Adrenal gland (tissue), 12 donors: ENCODE data around the gene KLHL29. TPM values are rescaled to one million over a fixed set of nuclear protein-coding genes. Genes with fewer than 3 reads are reported as not detected.

Experiments
- DNase-seq, 7 donors: peaks; one replicate each; pipeline ENCODE4 v3.0.0-alpha.2; 2019 to 2020
- H3K27ac ChIP-seq, 5 donors: fragments of 200-600 bp; sonication (generic) in 4 of 5; 1 replicate in 3 of 5; 2 replicates in 2 of 5; pipeline versions ENCODE4 v1.5.1 to v1.8.0; 2016 to 2020; ENCODE audit warnings: mild to moderate bottlenecking in 1 of 5
- H3K27me3 ChIP-seq: fragments of 200-600 bp; 2 replicates; pipeline ENCODE4 v1.8.0; 2021
- H3K36me3 ChIP-seq, 2 donors: fragments of 200-600 bp; replicated peaks in 1 of 2; 1 replicate in 1 of 2; 2 replicates in 1 of 2; pipeline versions ENCODE4 v1.5.1 to v1.8.0; 2018 to 2022
- H3K4me1 ChIP-seq, 2 donors: fragments of 200-600 bp; replicated peaks in 1 of 2; 1 replicate in 1 of 2; 2 replicates in 1 of 2; pipeline versions ENCODE4 v1.5.1 to v1.8.0; 2018 to 2021
- H3K4me3 ChIP-seq, 4 donors: fragments of 200-600 bp; sonication (generic) in 3 of 4; one replicate each; pipeline ENCODE4 v1.5.1; 2016 to 2018
- H3K9me3 ChIP-seq, 3 donors: fragments of 200-600 bp; sonication (generic) in 1 of 3; replicated peaks in 1 of 3; 1 replicate in 2 of 3; 2 replicates in 1 of 3; pipeline versions ENCODE4 v1.5.1 to v1.8.0; 2016 to 2021
- POLR2A ChIP-seq, 2 donors: fragments of 450-650 bp; IDR thresholded peaks; one replicate each; pipeline ENCODE4 v1.6.1; 2017; ENCODE audit warnings: antibody characterized with exemption in 2 of 2, mild to moderate bottlenecking in 2 of 2, moderate library complexity in 1 of 2
- WGBS, 4 donors: extraction: QIAGEN DNeasy Blood & Tissue Kit in 2 of 4; methylation state at CpG; one replicate each; pipeline versions ENCODE4 v1.1.5 to v1.1.7; 2013 to 2017; 5-methylcytosine and 5-hydroxymethylcytosine counted together
- intact Hi-C, 2 donors: fragments of 100-400 bp; cut with DNase I; formaldehyde crosslinking; loops; one replicate each; pipeline versions ENCODE4 v1.14.1 to v1.15.0; 2022 to 2023
- polyA plus RNA-seq, 3 donors: library from polyadenylated mRNA; stranded (reverse); fragments of 200-250 nt in 2 of 3; fragments of 350-450 nt in 1 of 3; fragmentation: Illumina TruSeq in 1 of 3; extraction: RNeasy Lipid Tissue Mini Kit (QIAGEN cat#74804) in 1 of 3; gene quantifications; one replicate each; pipeline ENCODE4 v1.2.3, GENCODE V29; 2013 to 2014
- total RNA-seq, 9 donors: library from RNA; depleted of rRNA in 4 of 9; stranded (reverse); fragments of >200 nt in 4 of 9; fragments of 120-200 nt in 1 of 9; fragmentation: NEBNext Ultra II Directional in 1 of 9; extraction: Animal tissue kit (Norgen Biotek cat#: 25700) in 1 of 9; gene quantifications; one replicate each; pipeline versions ENCODE4 v1.1.0 to v1.2.4, GENCODE V29; 2013 to 2023
- TF ChIP-seq, protein P1 (sequence below), 6 experiments: fragments of 450-650 bp in 4 of 6; fragments of 200-600 bp in 2 of 6; sonication (generic) in 1 of 6; IDR thresholded peaks; 1 replicate in 5 of 6; 2 replicates in 1 of 6; pipeline versions ENCODE4 v1.5.1 to v1.8.0; 2016 to 2021; ENCODE audit warnings: antibody characterized with exemption in 6 of 6, mild to moderate bottlenecking in 2 of 6, moderate library complexity in 1 of 6
- donor health status: healthy with polysubstance abuse.
- donor health status: Bipolar disorder and iron deficiency.
- donor health status: DM: yes; HTN: yes; CAD: no.
- donor health status: DM: no; HTN: no; CAD: no.
- donor health status: DM: no; HTN: no; CAD: no.
- donor health status: DM: yes; HTN: yes; CAD: no.

KLHL29 gene
- total and polyA plus RNA-seq, 12 donors: 1.9 to 24.5 (median 15.7) TPM

DNA sequence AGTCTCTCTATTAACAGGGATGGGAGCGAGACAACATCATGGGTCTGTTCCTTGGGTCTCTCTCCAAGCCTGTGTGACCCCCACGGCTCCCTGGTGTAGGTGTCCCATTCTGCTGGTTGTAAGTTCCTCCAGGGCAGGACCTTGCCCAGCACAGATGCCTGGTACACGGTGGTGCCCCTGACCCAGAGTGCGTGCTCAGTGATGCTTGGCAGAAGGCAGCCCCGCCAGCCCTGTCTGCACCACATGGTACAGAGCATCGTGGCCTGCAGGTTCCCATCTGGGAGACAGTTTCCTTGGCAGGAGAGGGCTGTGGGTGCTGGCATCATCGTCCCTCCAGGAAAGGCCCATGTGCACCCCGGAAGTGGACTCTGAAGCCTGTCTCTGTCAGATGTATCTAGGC, 249.0 kb downstream of the KLHL29 start:
- H3K4me3 ChIP-seq: no peak overlapping the region
- H3K27me3 ChIP-seq: no peaks in the 10 kb centered on the region
- no peaks in the 10 kb centered on the region for H3K36me3 ChIP-seq
- no peak for DNase-seq
- intact Hi-C loops: no loop called here
- H3K4me1 ChIP-seq: no peaks in the 10 kb centered on the region
- no peak overlapping the region for H3K27ac ChIP-seq
- TF ChIP-seq, protein P1, sequence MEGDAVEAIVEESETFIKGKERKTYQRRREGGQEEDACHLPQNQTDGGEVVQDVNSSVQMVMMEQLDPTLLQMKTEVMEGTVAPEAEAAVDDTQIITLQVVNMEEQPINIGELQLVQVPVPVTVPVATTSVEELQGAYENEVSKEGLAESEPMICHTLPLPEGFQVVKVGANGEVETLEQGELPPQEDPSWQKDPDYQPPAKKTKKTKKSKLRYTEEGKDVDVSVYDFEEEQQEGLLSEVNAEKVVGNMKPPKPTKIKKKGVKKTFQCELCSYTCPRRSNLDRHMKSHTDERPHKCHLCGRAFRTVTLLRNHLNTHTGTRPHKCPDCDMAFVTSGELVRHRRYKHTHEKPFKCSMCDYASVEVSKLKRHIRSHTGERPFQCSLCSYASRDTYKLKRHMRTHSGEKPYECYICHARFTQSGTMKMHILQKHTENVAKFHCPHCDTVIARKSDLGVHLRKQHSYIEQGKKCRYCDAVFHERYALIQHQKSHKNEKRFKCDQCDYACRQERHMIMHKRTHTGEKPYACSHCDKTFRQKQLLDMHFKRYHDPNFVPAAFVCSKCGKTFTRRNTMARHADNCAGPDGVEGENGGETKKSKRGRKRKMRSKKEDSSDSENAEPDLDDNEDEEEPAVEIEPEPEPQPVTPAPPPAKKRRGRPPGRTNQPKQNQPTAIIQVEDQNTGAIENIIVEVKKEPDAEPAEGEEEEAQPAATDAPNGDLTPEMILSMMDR (IDR thresholded peaks at IDR 0.05): no peak
- no peak for TF ChIP-seq POLR2A (IDR thresholded peaks at IDR 0.05)
- whole genome bisulfite sequencing, 4 donors: 88 to 100% (median 94%) methylated on average over 2 to 8 of the region's 8 CpGs
- no peaks in the 10 kb centered on the region for H3K9me3 ChIP-seq

- intact Hi-C loops: no loop called here
- Histone ChIP-seq H3K27ac (no peak overlapping the region), H3K36me3 (no peaks in the 10 kb centered on the region), H3K4me3 (no peak overlapping the region), H3K27me3 (no peaks in the 10 kb centered on the region), H3K9me3 (no peaks in the 10 kb centered on the region), H3K4me1 (no peaks in the 10 kb centered on the region)
- DNase-seq: no peak
- 90 to 94% (median 91%) methylated on average over 21 to 23 of the region's 23 CpGs for WGBS, 4 donors
- TF ChIP-seq POLR2A (IDR thresholded peaks at IDR 0.05): no peak
- TF ChIP-seq, protein P1 (IDR thresholded peaks at IDR 0.05): no peak
These were observed 250.7 kb downstream of the KLHL29 start for GRCh38 chr2:23635442-23636340.

- WGBS, 4 donors: 68 to 79% (median 71%) methylated on average over 11 of the region's 11 CpGs
- intact Hi-C loops: no loop called here
- TF ChIP-seq, protein P1 (IDR thresholded peaks at IDR 0.05): peak in 4 of 6 experiments; percentile 21 to 36 (median 31)
- TF ChIP-seq POLR2A (IDR thresholded peaks at IDR 0.05): no peak
- H3K4me3 ChIP-seq: no peak overlapping the region
- H3K4me1 ChIP-seq: no peaks in the 10 kb centered on the region
- H3K27me3 ChIP-seq: no peaks in the 10 kb centered on the region
- peak overlapping the region in 2 of 5 donors; percentile 32 to 44 for H3K27ac ChIP-seq
- H3K36me3 ChIP-seq: no peaks in the 10 kb centered on the region
- H3K9me3 ChIP-seq: no peaks in the 10 kb centered on the region
- peak in 6 of 7 donors; percentile 25 to 77 (median 50) for DNase-seq
These were observed 251.4 kb downstream of the KLHL29 start for GRCh38 chr2:23636426-23636825.

DNA sequence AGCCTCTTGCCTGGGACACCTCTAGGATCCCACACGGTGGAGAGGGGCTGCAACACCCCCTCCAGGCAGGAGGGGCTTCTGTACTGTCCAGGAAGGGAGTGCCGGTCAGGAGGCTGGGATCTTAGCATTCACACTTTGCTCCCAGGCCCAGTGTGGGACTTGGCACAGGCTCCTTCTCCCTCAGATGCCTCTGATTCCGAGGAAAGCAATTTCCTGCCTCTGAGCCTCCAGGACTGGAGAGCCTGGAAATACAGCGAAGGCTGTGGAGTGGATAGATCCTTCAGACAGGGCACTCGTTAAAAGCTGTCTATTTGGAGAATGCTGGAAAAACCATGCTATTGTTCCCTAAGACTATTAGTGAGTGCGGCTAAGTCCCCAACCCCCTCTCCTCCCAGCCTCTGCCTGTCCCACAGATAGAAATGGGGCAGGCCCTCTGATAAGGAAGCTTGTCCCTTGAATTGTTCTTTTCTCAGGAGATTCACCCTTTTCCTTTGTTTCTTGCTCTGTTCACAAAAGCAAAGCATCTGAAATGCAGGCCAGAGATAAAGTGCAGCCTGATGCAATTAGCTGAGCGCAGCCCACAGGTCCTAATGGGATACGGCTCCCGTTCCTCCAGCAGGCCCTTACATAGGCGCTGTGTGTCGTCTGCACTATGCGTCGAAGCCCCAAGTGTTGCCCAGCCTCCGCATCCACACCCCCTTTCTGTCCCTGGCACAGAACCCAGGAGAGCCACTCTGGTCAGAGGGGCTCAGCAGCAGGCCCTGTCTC, 252.2 kb downstream of the KLHL29 start:
- Histone ChIP-seq H3K4me3 (no peak overlapping the region), H3K27me3 (no peaks in the 10 kb centered on the region), H3K27ac (peak overlapping the region in 2 of 5 donors; percentile 32 to 44), H3K9me3 (no peaks in the 10 kb centered on the region), H3K4me1 (no peaks in the 10 kb centered on the region), H3K36me3 (peaks cover 0 to 3% of the 10 kb centered on the region in 2 donors)
- WGBS, 4 donors: 67 to 73% (median 71%) methylated on average over 13 to 14 of the region's 14 CpGs
- no peak for TF ChIP-seq POLR2A (IDR thresholded peaks at IDR 0.05)
- TF ChIP-seq, protein P1 (IDR thresholded peaks at IDR 0.05): no peak
- intact Hi-C loops: no loop called here
- DNase-seq: peak in 2 of 7 donors; percentile 30 to 82
